Loucy (cell line): ENCODE measurements around the gene XPC.

Source experiments
- H2AFZ ChIP-seq: fragments of 200-600 bp; sonication (generic); 2 replicates; pipeline ENCODE4 v1.6.0; 2016; ENCODE audit warnings: antibody characterized with exemption, mild to moderate bottlenecking, low read length, moderate library complexity
- H3F3A ChIP-seq: fragments of 200-600 bp; 2 replicates; pipeline ENCODE4 v1.6.0; 2016; ENCODE audit warnings: antibody characterized with exemption, low read depth, mild to moderate bottlenecking
- H3K27me3 ChIP-seq: fragments of 200-600 bp; sonication (generic); 2 replicates; pipeline ENCODE4 v1.6.1; 2014; ENCODE audit warnings: low read length, mild to moderate bottlenecking; ENCODE audit not compliant: insufficient read depth, poor library complexity, severe bottlenecking
- H3K36me3 ChIP-seq: fragments of 200-600 bp; sonication (generic); 2 replicates; pipeline ENCODE4 v1.6.1; 2016; ENCODE audit warnings: low read length; ENCODE audit not compliant: insufficient read depth
- H3K4me1 ChIP-seq: fragments of 200-600 bp; sonication (generic); 2 replicates; pipeline ENCODE4 v1.5.1; 2014; ENCODE audit warnings: low read length, mild to moderate bottlenecking; ENCODE audit not compliant: insufficient read depth, poor library complexity, severe bottlenecking
- H3K4me2 ChIP-seq: fragments of 200-600 bp; sonication (generic); 2 replicates; pipeline ENCODE4 v1.6.0; 2014; ENCODE audit warnings: antibody characterized with exemption, low read length, low read depth, mild to moderate bottlenecking; ENCODE audit not compliant: poor library complexity, severe bottlenecking
- H3K4me3 ChIP-seq: fragments of 200-600 bp; sonication (generic); 2 replicates; pipeline ENCODE4 v1.5.1; 2014; ENCODE audit warnings: low read length, mild to moderate bottlenecking, mixed read lengths; ENCODE audit not compliant: poor library complexity, severe bottlenecking
- H3K79me2 ChIP-seq: fragments of 200-600 bp; sonication (generic); 2 replicates; pipeline ENCODE4 v1.6.1; 2014; ENCODE audit warnings: low read length; ENCODE audit not compliant: insufficient read depth
- H3K9ac ChIP-seq: fragments of 200-600 bp; sonication (generic); 2 replicates; pipeline ENCODE4 v1.6.0; 2014; ENCODE audit warnings: mild to moderate bottlenecking, low read depth, low read length, moderate library complexity; ENCODE audit not compliant: poor library complexity, severe bottlenecking
- H3K9me2 ChIP-seq: fragments of 200-600 bp; sonication (generic); replicated peaks from 2 replicates; pipeline ENCODE4 v1.6.1; 2016; ENCODE audit warnings: low read depth, low read length, mixed read lengths
- H3K9me3 ChIP-seq: fragments of 200-600 bp; sonication (generic); 2 replicates; pipeline ENCODE4 v1.6.1; 2014; ENCODE audit warnings: mild to moderate bottlenecking, antibody characterized with exemption, low read length, low read depth; ENCODE audit not compliant: insufficient read depth
- H4K20me1 ChIP-seq: fragments of 200-600 bp; sonication (generic); 2 replicates; pipeline ENCODE4 v1.6.0; 2014; ENCODE audit warnings: antibody characterized with exemption, low read length, mild to moderate bottlenecking; ENCODE audit not compliant: insufficient read depth, poor library complexity, severe bottlenecking
- CTCF ChIP-seq: fragments of 200-600 bp; sonication (generic); conservative IDR thresholded peaks from 2 replicates; pipeline ENCODE4 v1.5.1; 2014; ENCODE audit warnings: mild to moderate bottlenecking, antibody characterized with exemption, low read length
- EZH2phosphoT487 ChIP-seq: fragments of 200-600 bp; IDR thresholded peaks from 2 replicates; pipeline ENCODE4 v1.6.1; 2018; ENCODE audit warnings: antibody characterized with exemption, mild to moderate bottlenecking, moderate library complexity, borderline replicate concordance

XPC gene

DNA sequence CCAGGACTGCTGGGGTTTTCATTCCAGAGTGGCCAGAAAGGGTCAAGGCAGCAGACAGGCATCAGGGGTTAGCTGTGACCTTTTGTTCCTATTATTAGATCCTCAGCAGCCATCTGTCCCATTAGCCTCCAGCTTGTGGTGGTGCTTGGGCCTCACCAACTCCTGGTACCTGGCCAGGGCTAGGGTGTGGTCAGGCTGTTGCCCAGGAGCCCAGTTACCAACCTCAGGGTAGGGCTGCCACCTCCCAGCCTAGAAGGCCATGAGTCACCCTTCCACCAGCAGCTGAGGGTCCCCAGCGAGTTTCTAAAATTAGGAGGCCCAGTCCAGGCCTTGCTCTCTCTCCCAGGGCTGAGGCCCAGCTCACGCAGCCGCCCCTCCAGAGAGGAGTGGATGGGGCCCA is 41.4 kb downstream of the XPC start:
- no peak overlapping the region for H2AFZ ChIP-seq
- H3K36me3 ChIP-seq: peaks cover 39% of the 10 kb centered on the region; the same call in 1 of the 2 replicates
- H3F3A ChIP-seq: no peaks in the 10 kb centered on the region

DNA sequence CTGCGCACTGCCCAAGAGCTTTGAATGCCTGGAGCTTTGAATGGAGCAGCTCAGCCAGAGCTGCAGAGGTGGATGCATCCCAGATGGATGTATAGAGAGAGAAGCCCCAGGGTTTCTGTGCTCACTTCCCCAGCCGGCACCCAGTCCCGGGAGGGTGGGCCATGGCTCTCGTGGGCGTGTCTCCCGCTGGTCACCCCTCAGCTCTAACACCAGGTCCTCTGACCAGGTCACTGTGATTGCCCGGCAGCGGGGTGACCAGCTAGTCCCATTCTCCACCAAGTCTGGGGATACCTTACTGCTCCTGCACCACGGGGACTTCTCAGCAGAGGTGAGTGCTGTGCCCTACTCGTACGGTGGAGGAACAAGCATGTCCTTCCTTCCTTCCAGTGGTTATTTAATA is 42.8 kb downstream of the XPC start:
- Histone ChIP-seq H2AFZ (no peak overlapping the region), H3K36me3 (peaks cover 53% of the 10 kb centered on the region; the same call in 1 of the 2 replicates), H4K20me1 (no peaks in the 10 kb centered on the region)

More for the DNA sequence above, 41.4 kb downstream of the XPC start:
- Histone ChIP-seq H3K4me2 (no peak overlapping the region), H3K9ac (no peak overlapping the region), H3K9me3 (no peaks in the 10 kb centered on the region), H3K27me3 (no peaks in the 10 kb centered on the region), H3K4me1 (no peaks in the 10 kb centered on the region), H4K20me1 (no peaks in the 10 kb centered on the region), H3K4me3 (no peak overlapping the region), H3K79me2 (no peaks in the 10 kb centered on the region), H3K9me2 (no peaks in the 10 kb centered on the region)
- TF ChIP-seq CTCF (no peak), EZH2phosphoT487 (no peak)

GRCh38 chr3:14134291-14134690 is 44.1 kb downstream of the XPC start:
- no peak overlapping the region for H3K9ac ChIP-seq
- no peaks in the 10 kb centered on the region for H3K9me3 ChIP-seq
- no peak overlapping the region for H3K4me2 ChIP-seq
- no peaks in the 10 kb centered on the region for H3K79me2 ChIP-seq
- H3K4me1 ChIP-seq: no peaks in the 10 kb centered on the region
- H3F3A ChIP-seq: no peaks in the 10 kb centered on the region
- TF ChIP-seq CTCF: no peak
- TF ChIP-seq EZH2phosphoT487: no peak
- no peak overlapping the region for H3K4me3 ChIP-seq
- no peaks in the 10 kb centered on the region for H4K20me1 ChIP-seq
- H3K27me3 ChIP-seq: no peaks in the 10 kb centered on the region
- H2AFZ ChIP-seq: no peak overlapping the region
- H3K9me2 ChIP-seq: no peaks in the 10 kb centered on the region
- peaks cover 55% of the 10 kb centered on the region; the same call in 1 of the 2 replicates for H3K36me3 ChIP-seq

More for the DNA sequence above, 42.8 kb downstream of the XPC start:
- H3K9ac ChIP-seq: no peak overlapping the region
- TF ChIP-seq EZH2phosphoT487 (no peak), CTCF (no peak)
- no peaks in the 10 kb centered on the region for H3K79me2 ChIP-seq
- no peaks in the 10 kb centered on the region for H3K4me1 ChIP-seq
- H3K9me2 ChIP-seq: no peaks in the 10 kb centered on the region
- no peak overlapping the region for H3K4me2 ChIP-seq
- H3K4me3 ChIP-seq: no peak overlapping the region
- no peaks in the 10 kb centered on the region for H3K9me3 ChIP-seq
- H3K27me3 ChIP-seq: no peaks in the 10 kb centered on the region
- no peaks in the 10 kb centered on the region for H3F3A ChIP-seq
